GM19025 (cell line): ENCODE results near the gene AMFR.

Source experiments
- ATAC-seq: cut with Tn5 transposase; IDR thresholded peaks from one replicate; pipeline ENCODE4 v1.9.1; 2021; ENCODE audit warnings: mild to moderate bottlenecking, low read depth, moderate library complexity; ENCODE audit not compliant: unreplicated experiment

AMFR gene

DNA sequence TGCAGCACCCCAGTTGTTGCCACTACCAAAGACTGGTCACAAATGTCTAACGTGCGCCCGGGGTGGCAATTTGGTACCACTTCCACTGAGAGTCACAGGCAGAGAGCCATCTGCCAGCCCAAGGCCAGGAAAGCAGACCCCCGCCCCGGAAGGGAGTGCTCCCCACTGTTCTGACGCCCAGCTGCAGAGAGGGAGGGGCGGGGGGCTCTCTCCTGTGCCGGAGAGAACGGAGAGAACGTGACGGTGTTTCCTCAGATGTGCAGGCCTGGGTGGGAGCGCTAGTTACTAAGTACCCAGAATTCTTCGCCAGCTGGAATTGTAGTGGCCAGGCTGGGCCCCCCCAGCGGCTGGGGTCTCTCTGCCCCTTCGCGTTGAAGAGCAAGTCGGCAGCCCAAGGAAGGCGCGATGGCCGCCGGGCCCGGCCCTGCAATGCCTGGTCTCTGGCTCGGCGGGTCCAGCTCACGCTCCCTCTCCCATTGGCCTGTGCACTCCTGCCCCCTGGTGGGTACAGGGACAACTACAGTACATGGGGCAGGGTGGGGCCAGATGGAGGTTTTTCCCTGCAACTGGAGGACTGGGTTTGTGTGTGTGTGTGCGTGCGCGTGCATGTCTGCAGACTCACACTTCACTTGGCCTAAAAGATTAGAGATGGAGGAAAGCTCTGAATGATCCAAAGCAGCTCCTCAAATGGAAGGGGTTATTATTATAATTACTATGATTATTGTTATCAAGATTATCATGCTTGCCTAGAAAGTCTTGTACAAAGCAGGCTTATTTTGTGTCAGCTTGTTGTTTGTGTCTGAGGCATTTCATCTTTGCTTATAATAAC is 107.1 kb downstream of the AMFR start:
- ATAC-seq, result peak; percentile 93

- ATAC-seq, result no peak
Observed at GRCh38 chr16:56316545-56316944, 108.8 kb downstream of the AMFR start.

DNA sequence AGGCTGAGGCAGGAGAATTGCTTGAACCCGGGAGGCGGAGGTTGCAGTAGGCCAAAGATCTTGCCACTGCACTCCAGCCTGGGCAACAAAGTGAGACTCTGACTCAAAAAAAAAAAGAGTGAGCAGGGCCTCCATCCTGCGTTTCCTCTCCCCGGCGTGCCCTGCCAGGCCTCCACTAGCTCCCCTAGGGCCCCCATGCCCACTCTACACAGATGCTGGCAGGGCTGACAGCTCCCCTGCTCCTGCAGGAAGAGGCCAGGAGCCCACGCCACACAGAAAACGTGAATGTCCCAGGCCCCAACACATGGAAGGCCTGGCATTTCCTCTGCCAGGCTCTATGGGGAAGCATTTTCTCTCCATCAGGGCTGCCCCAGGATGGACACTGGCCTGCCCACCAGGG is 109.4 kb downstream of the AMFR start:
- no peak for ATAC-seq

GRCh38 chr16:56314244-56314850 is 111.0 kb downstream of the AMFR start:
- no peak for ATAC-seq

- no peak for ATAC-seq
Observed at GRCh38 chr16:56312556-56312955, 112.8 kb downstream of the AMFR start.

- ATAC-seq, result no peak
Observed at GRCh38 chr16:56312028-56312300, 113.4 kb downstream of the AMFR start.
